Right lobe of liver (tissue), 6 donors: ENCODE data around the gene OR10X1. TPM values are rescaled to one million over a fixed set of nuclear protein-coding genes. Genes with fewer than 3 reads are reported as not detected.

Source experiments
- ATAC-seq, 4 donors: fragments of 200-7000 bp; cut with Tn5 transposase; one replicate each; pipeline ENCODE4 v1.9.1; 2020; ENCODE audit warnings: mild to moderate bottlenecking in 4 of 4, moderate library complexity in 4 of 4
- DNase-seq, 3 donors: peaks; one replicate each; pipeline ENCODE4 v3.0.0-alpha.2; 2020
- H3K27ac ChIP-seq, 3 donors: fragments of 200-600 bp; one replicate each; pipeline ENCODE4 v1.8.0; 2022
- H3K27me3 ChIP-seq, 2 donors: fragments of 200-600 bp; one replicate each; pipeline ENCODE4 v1.8.0; 2022
- H3K36me3 ChIP-seq, 4 donors: fragments of 200-600 bp; sonication (generic) in 1 of 4; one replicate each; pipeline versions ENCODE4 v1.5.1 to v1.8.0; 2017 to 2022; ENCODE audit warnings: control low read depth in 1 of 4
- H3K4me1 ChIP-seq, 4 donors: fragments of 200-600 bp; sonication (generic) in 1 of 4; one replicate each; pipeline versions ENCODE4 v1.5.1 to v1.8.0; 2017 to 2022; ENCODE audit warnings: control low read depth in 1 of 4
- H3K4me3 ChIP-seq, 3 donors: fragments of 200-600 bp; one replicate each; pipeline ENCODE4 v1.8.0; 2022
- H3K9me3 ChIP-seq, 4 donors: fragments of 200-600 bp; sonication (generic) in 1 of 4; one replicate each; pipeline versions ENCODE4 v1.5.1 to v1.8.0; 2017 to 2022; ENCODE audit warnings: control low read depth in 1 of 4
- CTCF ChIP-seq, 4 donors: fragments of 200-600 bp in 3 of 4; fragments of 450-650 bp in 1 of 4; IDR thresholded peaks; one replicate each; pipeline versions ENCODE4 v1.5.1 to v1.8.0; 2016 to 2022; ENCODE audit warnings: antibody characterized with exemption in 4 of 4, mild to moderate bottlenecking in 2 of 4
- POLR2A ChIP-seq: fragments of 450-650 bp; IDR thresholded peaks from one replicate; pipeline ENCODE4 v1.6.1; 2017; ENCODE audit warnings: antibody characterized with exemption, mild to moderate bottlenecking
- WGBS: methylation state at CpG from one replicate; pipeline ENCODE4 v1.1.6; 2018; ENCODE audit warnings: low coverage, low lambda C conversion rate; ENCODE audit not compliant: insufficient coverage; ENCODE audit errors: missing lambda C conversion rate; 5-methylcytosine and 5-hydroxymethylcytosine counted together
- intact Hi-C, 2 donors: fragments of 100-400 bp; cut with DNase I; formaldehyde crosslinking; loops; one replicate each; pipeline versions ENCODE4 v1.11.2 to v1.14.1; 2022
- long read RNA-seq: library from polyadenylated mRNA; unstranded; transcript quantifications from one replicate; pipeline ENCODE4 v2.0.0, GENCODE V29; 2019
- total RNA-seq, 6 experiments: library from RNA; depleted of rRNA in 2 of 6; stranded (reverse); fragments of >200 nt in 2 of 6; fragmentation: NEBNext Ultra II Directional in 3 of 6; extraction: Animal tissue kit (Norgen Biotek cat#: 25700) in 3 of 6; gene quantifications; one replicate each; pipeline versions ENCODE4 v1.1.0 to v1.2.4, GENCODE V29; 2016 to 2023
- donor health status: DM: no; HTN: yes; CAD: no.
- donor health status: DM: no; HTN: no; CAD: no.
- donor health status: DM: no; HTN: no; CAD: no.
- donor health status: DM: no; HTN: yes; CAD: no.
- donor health status: DM: no; HTN: yes; CAD: no.

The OR10X1 gene
- not detected for total RNA-seq
- long read RNA-seq = 0 reads

- no peak within 1 kb of the TSS for H3K4me3 ChIP-seq
- H3K4me1 ChIP-seq = no peaks in the 10 kb centered on the region
- intact Hi-C loops = no loop called here
- no peaks in the 10 kb centered on the region for H3K27me3 ChIP-seq
- no peaks in the 10 kb centered on the region for H3K36me3 ChIP-seq
- WGBS = 31% methylated on average over 1 of the region's 1 CpG
- H3K9me3 ChIP-seq = no peaks in the 10 kb centered on the region
- no peak for TF ChIP-seq CTCF (IDR thresholded peaks at IDR 0.05)
- TF ChIP-seq POLR2A = no peak
- H3K27ac ChIP-seq = no peak within 1 kb of the TSS
- no peak for ATAC-seq
- DNase-seq = no peak
These were observed at the start of gene OR10X1 for GRCh38 chr1:158579733-158580132. TSS of gene OR10X1 (minus strand) at chr1:158579899. CDS start at chr1:158579899, 0 bp downstream.

- intact Hi-C loops = no loop called here
- TF ChIP-seq CTCF (IDR thresholded peaks at IDR 0.05) (no peak), POLR2A (no peak)
- Histone ChIP-seq H3K27me3 (no peaks in the 10 kb centered on the region), H3K27ac (no peak overlapping the region), H3K9me3 (no peaks in the 10 kb centered on the region), H3K4me3 (no peak overlapping the region), H3K4me1 (no peaks in the 10 kb centered on the region), H3K36me3 (no peaks in the 10 kb centered on the region)
- ATAC-seq (no peak), DNase-seq (no peak)
- WGBS = 66% methylated on average over 3 of the region's 3 CpGs
These were observed 34.1 kb upstream of the OR10X1 start for GRCh38 chr1:158613764-158614163.

GRCh38 chr1:158611916-158612315, 32.2 kb upstream of the OR10X1 start:
- DNase-seq (no peak), ATAC-seq (no peak)
- intact Hi-C loops = no loop called here
- H3K27me3 ChIP-seq = no peaks in the 10 kb centered on the region
- WGBS = 28% methylated on average over 3 of the region's 3 CpGs
- H3K4me3 ChIP-seq = no peak overlapping the region
- TF ChIP-seq CTCF (IDR thresholded peaks at IDR 0.05) = no peak
- TF ChIP-seq POLR2A = no peak
- no peaks in the 10 kb centered on the region for H3K4me1 ChIP-seq
- no peaks in the 10 kb centered on the region for H3K9me3 ChIP-seq
- H3K27ac ChIP-seq = no peak overlapping the region
- no peaks in the 10 kb centered on the region for H3K36me3 ChIP-seq

- Histone ChIP-seq H3K9me3 (no peaks in the 10 kb centered on the region), H3K36me3 (no peaks in the 10 kb centered on the region), H3K4me3 (no peak overlapping the region), H3K27ac (no peak overlapping the region), H3K4me1 (peaks cover 0 to 2% (median 0%) of the 10 kb centered on the region in 4 donors), H3K27me3 (no peaks in the 10 kb centered on the region)
- intact Hi-C loops = no loop called here
- no peak for TF ChIP-seq CTCF (IDR thresholded peaks at IDR 0.05)
- no peak for TF ChIP-seq POLR2A
- 27% methylated on average over 1 of the region's 1 CpG for WGBS
- no peak for DNase-seq
- no peak for ATAC-seq
These were observed 27.6 kb upstream of the OR10X1 start for GRCh38 chr1:158607296-158607695.

GRCh38 chr1:158604968-158605367, 25.3 kb upstream of the OR10X1 start, which contains the start of gene OR10Z1:
TSS of gene OR10Z1 (plus strand) at chr1:158605268. CDS start at chr1:158606439, 1,171 bp downstream.
- no peak for ATAC-seq
- H3K4me1 ChIP-seq = peaks cover 0 to 2% (median 0%) of the 10 kb centered on the region in 4 donors
- intact Hi-C loops = no loop called here
- no peak within 1 kb of the TSS for H3K4me3 ChIP-seq
- H3K27me3 ChIP-seq = no peaks in the 10 kb centered on the region
- H3K27ac ChIP-seq = no peak within 1 kb of the TSS
- no peak for DNase-seq
- WGBS = 44% methylated on average over 1 of the region's 1 CpG
- TF ChIP-seq CTCF (IDR thresholded peaks at IDR 0.05) (no peak), POLR2A (no peak)
- no peaks in the 10 kb centered on the region for H3K9me3 ChIP-seq
- no peaks in the 10 kb centered on the region for H3K36me3 ChIP-seq
